ENCODE measurements around the gene ERN1.

DNA sequence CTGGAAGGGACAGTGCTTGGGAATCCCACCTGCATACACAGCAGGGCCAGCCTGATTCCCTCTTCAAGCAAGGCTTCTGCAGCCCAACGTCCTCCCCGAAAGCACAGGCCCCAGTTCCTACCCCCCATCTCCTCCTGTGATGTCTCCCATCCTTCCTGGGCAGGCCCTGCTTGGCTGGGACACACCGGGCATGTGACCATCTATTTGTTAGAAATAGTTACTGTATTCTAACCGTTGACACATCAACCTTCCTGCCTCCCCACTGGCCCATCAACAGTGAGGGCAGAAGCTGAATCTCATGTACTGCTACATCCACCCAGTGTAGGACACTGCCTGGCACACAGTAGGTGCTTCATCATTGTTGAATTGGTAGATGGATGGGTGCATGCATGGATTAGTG lies 121.1 kb downstream of the ERN1 start:
- TF ChIP-seq, protein P1, sequence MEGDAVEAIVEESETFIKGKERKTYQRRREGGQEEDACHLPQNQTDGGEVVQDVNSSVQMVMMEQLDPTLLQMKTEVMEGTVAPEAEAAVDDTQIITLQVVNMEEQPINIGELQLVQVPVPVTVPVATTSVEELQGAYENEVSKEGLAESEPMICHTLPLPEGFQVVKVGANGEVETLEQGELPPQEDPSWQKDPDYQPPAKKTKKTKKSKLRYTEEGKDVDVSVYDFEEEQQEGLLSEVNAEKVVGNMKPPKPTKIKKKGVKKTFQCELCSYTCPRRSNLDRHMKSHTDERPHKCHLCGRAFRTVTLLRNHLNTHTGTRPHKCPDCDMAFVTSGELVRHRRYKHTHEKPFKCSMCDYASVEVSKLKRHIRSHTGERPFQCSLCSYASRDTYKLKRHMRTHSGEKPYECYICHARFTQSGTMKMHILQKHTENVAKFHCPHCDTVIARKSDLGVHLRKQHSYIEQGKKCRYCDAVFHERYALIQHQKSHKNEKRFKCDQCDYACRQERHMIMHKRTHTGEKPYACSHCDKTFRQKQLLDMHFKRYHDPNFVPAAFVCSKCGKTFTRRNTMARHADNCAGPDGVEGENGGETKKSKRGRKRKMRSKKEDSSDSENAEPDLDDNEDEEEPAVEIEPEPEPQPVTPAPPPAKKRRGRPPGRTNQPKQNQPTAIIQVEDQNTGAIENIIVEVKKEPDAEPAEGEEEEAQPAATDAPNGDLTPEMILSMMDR (conservative IDR thresholded peaks at IDR 0.05 in 1 of 2, IDR thresholded peaks at IDR 0.05 in 1 of 2; ENCODE audit: low read depth in 1 of 2, low read length in 2 of 2), result no peak
- no peak for TF ChIP-seq EZH2 (IDR thresholded peaks at IDR 0.05; ENCODE audit: low read length, missing control alignments)
